HepG2 (cell line): ENCODE measurements around the gene FAM78B. TPM values are rescaled to one million over a fixed set of nuclear protein-coding genes. Genes with fewer than 3 reads are reported as not detected.

Experiments
- ATAC-seq: fragments of 200-7000 bp; cut with Tn5 transposase; 3 replicates; pipeline ENCODE4 v1.9.1; 2020; ENCODE audit warnings: mild to moderate bottlenecking, moderate library complexity
- BruUV-seq: library from RNA; stranded (reverse); fragments of 400-500 nt; replicated peaks from 2 replicates; lab custom pipeline; 2021; lab: Mats Ljungman, UMichigan
- CTCF ChIA-PET: fragments of 300-600 bp; formaldehyde crosslinking; extraction: SDS; loops from one replicate; lab custom pipeline; 2021; ENCODE audit warnings: low total read pairs, inconsistent platforms, low intra/inter-chr PET ratio; lab: Yijun Ruan, JAX
- POLR2A ChIA-PET: fragments of 350-600 bp; sonication (Branson Sonifier 250); formaldehyde crosslinking; loops from one replicate; lab custom pipeline; 2020; ENCODE audit warnings: antibody characterized with exemption, inconsistent platforms; lab: Yijun Ruan, JAX
- DNase-seq: peaks from one replicate; pipeline ENCODE4 v3.0.0-alpha.2; 2015; ENCODE audit warnings: low spot score
- FAIRE-seq: peaks from 3 replicates; lab custom pipeline; 2011; peaks lifted over from hg19 to GRCh38; lab: Jason Lieb, UNC
- H2AFZ ChIP-seq: one replicate; pipeline ENCODE4 v1.6.1; 2011; ENCODE audit warnings: low read length, inconsistent platforms
- H3K27ac ChIP-seq: fragments of 300-600 bp; 3 replicates; pipeline ENCODE4 v1.8.0; 2011; ENCODE audit warnings: mixed run types, mild to moderate bottlenecking, mixed read lengths, low read length, inconsistent platforms; ENCODE audit not compliant: insufficient read depth; ENCODE audit errors: extremely low read length
- H3K27me3 ChIP-seq, 2 experiments: fragments of 200-600 bp in 1 of 2; 2 replicates in 1 of 2; 3 replicates in 1 of 2; pipeline versions ENCODE4 v1.6.0 to v1.8.0; 2011; ENCODE audit warnings: low read length in 2 of 2, mild to moderate bottlenecking in 2 of 2, moderate library complexity in 2 of 2, inconsistent platforms in 1 of 2; ENCODE audit not compliant: insufficient read depth in 2 of 2, control insufficient read depth in 1 of 2
- H3K36me3 ChIP-seq, 2 experiments: fragments of 200-600 bp in 1 of 2; replicated peaks in 1 of 2; 2 replicates in 1 of 2; 3 replicates in 1 of 2; pipeline versions ENCODE4 v1.5.1 to v1.8.0; 2011; ENCODE audit warnings: low read length in 2 of 2, inconsistent platforms in 1 of 2; ENCODE audit not compliant: insufficient read depth in 2 of 2, control insufficient read depth in 1 of 2
- H3K4me1 ChIP-seq: 2 replicates; pipeline ENCODE4 v1.5.1; 2012; ENCODE audit warnings: low read length, inconsistent platforms; ENCODE audit not compliant: insufficient read depth
- H3K4me2 ChIP-seq: 2 replicates; pipeline ENCODE4 v1.6.0; 2011; ENCODE audit warnings: low read depth, low read length, inconsistent platforms
- H3K4me3 ChIP-seq, 3 experiments: fragments of 200-600 bp in 1 of 3; sonication (generic), shearing (Covaris generic) in 1 of 3; replicated peaks in 1 of 3; 2 replicates each; pipeline ENCODE4 v1.5.1; 2011 to 2016; ENCODE audit warnings: low read length in 3 of 3, inconsistent platforms in 2 of 3, low read depth in 2 of 3, mild to moderate bottlenecking in 2 of 3, control low read depth in 1 of 3, mixed read lengths in 1 of 3; ENCODE audit not compliant: insufficient read depth in 1 of 3
- H3K79me2 ChIP-seq: one replicate; pipeline ENCODE4 v1.6.1; 2011; ENCODE audit warnings: low read length, inconsistent platforms; ENCODE audit not compliant: insufficient read depth
- H3K9ac ChIP-seq: 2 replicates; pipeline ENCODE4 v1.6.0; 2011; ENCODE audit warnings: mild to moderate bottlenecking, low read depth, low read length, inconsistent platforms; ENCODE audit not compliant: insufficient read depth
- H3K9me3 ChIP-seq: 2 replicates; pipeline ENCODE4 v1.5.1; 2012; ENCODE audit warnings: mild to moderate bottlenecking, low read length
- H4K20me1 ChIP-seq: 2 replicates; pipeline ENCODE4 v1.6.0; 2011; ENCODE audit warnings: inconsistent platforms, mild to moderate bottlenecking, low read length, moderate library complexity; ENCODE audit not compliant: insufficient read depth
- BCL3 ChIP-seq: sonication (generic); formaldehyde crosslinking; IDR thresholded peaks from 2 replicates; pipeline ENCODE4 v1.5.1; 2020; ENCODE audit warnings: mild to moderate bottlenecking, missing genetic modification reagents, moderate library complexity
- NR1H2 ChIP-seq: sonication (generic); formaldehyde crosslinking; IDR thresholded peaks from 2 replicates; pipeline ENCODE4 v1.8.1; 2022; ENCODE audit warnings: low read depth, missing genetic modification reagents, borderline replicate concordance
- PRDM15 ChIP-seq: sonication (generic); formaldehyde crosslinking; IDR thresholded peaks from 2 replicates; pipeline ENCODE4 v1.4.0; 2020; ENCODE audit warnings: missing genetic modification reagents
- ZNF256 ChIP-seq: sonication (generic); formaldehyde crosslinking; conservative IDR thresholded peaks from 2 replicates; pipeline ENCODE4 v1.4.0; 2020; ENCODE audit warnings: missing genetic modification reagents
- ZNF441 ChIP-seq: sonication (generic); formaldehyde crosslinking; IDR thresholded peaks from 2 replicates; pipeline ENCODE4 v1.7.0; 2021; ENCODE audit warnings: missing genetic modification reagents, borderline replicate concordance
- ZNF615 ChIP-seq: sonication (generic); formaldehyde crosslinking; IDR thresholded peaks from 2 replicates; pipeline ENCODE4 v1.5.0; 2020; ENCODE audit warnings: mild to moderate bottlenecking, missing genetic modification reagents, borderline replicate concordance
- ZNF788 ChIP-seq: sonication (generic); formaldehyde crosslinking; IDR thresholded peaks from 2 replicates; pipeline ENCODE4 v1.5.0; 2020; ENCODE audit warnings: mild to moderate bottlenecking, missing genetic modification reagents, borderline replicate concordance
- WGBS: methylation state at CpG from one replicate; pipeline ENCODE4 v1.1.6; 2017; ENCODE audit warnings: low lambda C conversion rate; 5-methylcytosine and 5-hydroxymethylcytosine counted together
- in situ Hi-C: cut with HindIII; loops from 2 replicates; pipeline ENCODE4 v1.10.0; 2017; ENCODE audit warnings: low pct_unique_long_range_greater_than_20kb; ENCODE audit not compliant: extremely low pct_ligation_motif_present
- intact Hi-C: fragments of 100-400 bp; cut with micrococcal nuclease; formaldehyde crosslinking; loops from one replicate; pipeline ENCODE4 v1.10.0; 2022; ENCODE audit not compliant: unreplicated experiment
- polyA plus RNA-seq, 8 experiments: library from polyadenylated mRNA; depleted of rRNA in 3 of 8; stranded (reverse) in 7 of 8; unstranded in 1 of 8; fragments of >200 nt; fragmentation: Illumina TruSeq in 4 of 8; extraction: Trizol in 4 of 8; gene quantifications; 2 replicates each; pipeline versions ENCODE4 v1.2.1 to v1.2.3, GENCODE V29; 2011 to 2016; ENCODE audit warnings: low read depth in 4 of 8, missing spikeins in 1 of 8, mixed read lengths in 1 of 8; ENCODE audit not compliant: insufficient read depth in 1 of 8
- total RNA-seq, 5 experiments: library from RNA; depleted of rRNA; stranded (reverse); fragments of >200 nt; fragmentation: Illumina TruSeq; extraction: Trizol; gene quantifications; 2 replicates each; pipeline ENCODE4 v1.2.3, GENCODE V29; 2016; ENCODE audit warnings: low read depth in 1 of 5

Gene FAM78B
- total and polyA plus RNA-seq, 2 of the 13 experiments (the other 11 are each of a cell fraction or from before 2014, with no cell fraction given): 0.22 to 0.31 TPM

DNA sequence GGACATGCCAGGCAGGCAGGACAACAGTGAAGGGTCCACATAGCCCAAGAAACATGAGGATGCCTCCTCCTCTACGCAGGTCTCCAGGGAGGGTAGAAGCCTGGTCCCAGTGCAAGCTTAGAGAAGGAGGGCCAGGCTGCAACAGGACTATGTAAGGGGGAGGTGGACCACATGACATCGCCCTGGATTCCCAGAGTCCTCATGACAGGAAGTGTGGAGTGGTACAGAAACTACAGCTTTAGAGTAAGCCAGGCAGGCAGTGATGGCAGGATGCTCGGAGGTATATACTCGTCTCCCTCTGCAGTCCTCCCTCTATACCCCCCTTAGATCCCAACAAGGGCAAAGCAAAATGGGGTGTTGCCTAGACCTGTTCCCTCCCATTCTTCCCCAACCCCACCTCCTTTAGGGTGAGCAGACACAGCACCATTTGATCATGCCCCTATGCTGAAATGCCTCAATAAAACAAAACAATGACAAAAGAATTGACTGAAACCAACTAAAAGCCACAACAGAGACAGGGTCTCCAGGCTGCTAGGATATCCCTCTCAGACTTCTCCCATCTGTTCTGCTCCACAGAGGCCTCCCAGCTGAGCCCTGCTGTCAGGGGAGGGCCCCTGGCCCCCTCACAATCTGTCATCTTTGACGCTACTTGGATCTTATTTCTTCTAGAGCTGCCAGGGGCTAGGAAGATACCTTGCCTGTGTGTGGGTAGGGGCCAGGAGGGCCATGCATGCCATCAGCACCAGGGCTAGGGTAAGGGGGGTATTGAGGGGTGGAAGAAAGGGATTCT is 13.1 kb downstream of the FAM78B start:
- TF ChIP-seq ZNF615 (CRISPR knock-in tag): no peak
- Histone ChIP-seq H3K4me2 (no peak overlapping the region), H4K20me1 (no peaks in the 10 kb centered on the region), H3K27ac (no peak overlapping the region), H3K4me1 (no peaks in the 10 kb centered on the region), H3K79me2 (no peaks in the 10 kb centered on the region), H3K36me3 (no peaks in the 10 kb centered on the region), H3K4me3 (no peak overlapping the region), H2AFZ (no peak overlapping the region), H3K27me3 (no peaks in the 10 kb centered on the region), H3K9ac (no peak overlapping the region), H3K9me3 (no peaks in the 10 kb centered on the region)
- POLR2A ChIA-PET: no interaction called here
- CTCF ChIA-PET: no interaction called here
- FAIRE-seq: no peak
- intact Hi-C loops (no loop called here), in situ Hi-C loops (loop anchor here (25.0 kb wide), 1 partner anchor 441 kb away; no protein-coding TSS in a partner anchor)
- no peak; the same call in 2 of the 3 replicates for ATAC-seq
- WGBS: 11% methylated on average over 3 of the region's 5 CpGs
- DNase-seq: no peak
- no TSS peak for BruUV-seq

GRCh38 chr1:166152978-166153377 is 13.8 kb downstream of the FAM78B start:
- no peaks in the 10 kb centered on the region for H3K36me3 ChIP-seq
- intact Hi-C loops: no loop called here
- no peak overlapping the region for H2AFZ ChIP-seq
- H3K79me2 ChIP-seq: no peaks in the 10 kb centered on the region
- H3K27ac ChIP-seq: no peak overlapping the region
- H4K20me1 ChIP-seq: no peaks in the 10 kb centered on the region
- ATAC-seq (no peak), DNase-seq (no peak), FAIRE-seq (no peak)
- CTCF ChIA-PET: no interaction called here
- POLR2A ChIA-PET: no interaction called here
- no peak overlapping the region for H3K4me3 ChIP-seq
- BruUV-seq: no TSS peak
- no peak overlapping the region for H3K4me2 ChIP-seq
- in situ Hi-C loops: loop anchor here (25.0 kb wide), 1 partner anchor 441 kb away; no protein-coding TSS in a partner anchor
- TF ChIP-seq ZNF441 (CRISPR knock-in tag): no peak
- no peak for TF ChIP-seq ZNF256 (CRISPR knock-in tag)
- TF ChIP-seq ZNF788 (CRISPR knock-in tag): no peak
- no peak for TF ChIP-seq BCL3 (CRISPR knock-in tag)
- TF ChIP-seq NR1H2 (CRISPR knock-in tag): no peak
- no peak for TF ChIP-seq PRDM15
- H3K9ac ChIP-seq: no peak overlapping the region
- H3K9me3 ChIP-seq: no peaks in the 10 kb centered on the region
- 0% methylated on average over 2 of the region's 2 CpGs for WGBS
- no peaks in the 10 kb centered on the region for H3K4me1 ChIP-seq
- H3K27me3 ChIP-seq: no peaks in the 10 kb centered on the region
